ENCODE data around the gene WDTC1.

DNA sequence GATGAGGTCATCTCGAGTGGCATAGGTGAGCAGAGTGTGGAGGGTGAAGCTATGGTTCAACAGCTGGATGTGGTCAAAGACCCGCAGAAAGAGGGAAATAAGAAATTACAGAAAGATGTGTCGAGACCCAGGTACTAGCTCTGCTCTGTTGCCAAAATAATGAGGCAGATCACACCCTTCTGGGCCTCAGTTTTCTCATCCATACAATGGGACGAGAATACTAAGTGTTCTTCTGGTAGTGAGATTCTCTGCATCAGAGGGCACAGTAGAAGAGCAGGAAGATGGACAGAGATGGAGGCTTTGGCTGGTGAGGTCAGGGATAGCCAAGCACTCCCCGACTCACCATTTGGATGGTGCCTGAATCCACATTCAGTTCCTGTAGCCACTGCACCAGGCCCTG is 121.3 kb downstream of the WDTC1 start:
- TF ChIP-seq, protein P1, sequence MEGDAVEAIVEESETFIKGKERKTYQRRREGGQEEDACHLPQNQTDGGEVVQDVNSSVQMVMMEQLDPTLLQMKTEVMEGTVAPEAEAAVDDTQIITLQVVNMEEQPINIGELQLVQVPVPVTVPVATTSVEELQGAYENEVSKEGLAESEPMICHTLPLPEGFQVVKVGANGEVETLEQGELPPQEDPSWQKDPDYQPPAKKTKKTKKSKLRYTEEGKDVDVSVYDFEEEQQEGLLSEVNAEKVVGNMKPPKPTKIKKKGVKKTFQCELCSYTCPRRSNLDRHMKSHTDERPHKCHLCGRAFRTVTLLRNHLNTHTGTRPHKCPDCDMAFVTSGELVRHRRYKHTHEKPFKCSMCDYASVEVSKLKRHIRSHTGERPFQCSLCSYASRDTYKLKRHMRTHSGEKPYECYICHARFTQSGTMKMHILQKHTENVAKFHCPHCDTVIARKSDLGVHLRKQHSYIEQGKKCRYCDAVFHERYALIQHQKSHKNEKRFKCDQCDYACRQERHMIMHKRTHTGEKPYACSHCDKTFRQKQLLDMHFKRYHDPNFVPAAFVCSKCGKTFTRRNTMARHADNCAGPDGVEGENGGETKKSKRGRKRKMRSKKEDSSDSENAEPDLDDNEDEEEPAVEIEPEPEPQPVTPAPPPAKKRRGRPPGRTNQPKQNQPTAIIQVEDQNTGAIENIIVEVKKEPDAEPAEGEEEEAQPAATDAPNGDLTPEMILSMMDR (IDR thresholded peaks at IDR 0.05), result no peak
- TF ChIP-seq POLR2A (IDR thresholded peaks at IDR 0.05), result no peak

All from right lobe of liver (tissue), 4 donors.